ENCODE measurements around the gene ANKMY1.
A peak's percentile ranks its signal among the peaks of the same experiment; 100 is the strongest.

Gene ANKMY1

DNA sequence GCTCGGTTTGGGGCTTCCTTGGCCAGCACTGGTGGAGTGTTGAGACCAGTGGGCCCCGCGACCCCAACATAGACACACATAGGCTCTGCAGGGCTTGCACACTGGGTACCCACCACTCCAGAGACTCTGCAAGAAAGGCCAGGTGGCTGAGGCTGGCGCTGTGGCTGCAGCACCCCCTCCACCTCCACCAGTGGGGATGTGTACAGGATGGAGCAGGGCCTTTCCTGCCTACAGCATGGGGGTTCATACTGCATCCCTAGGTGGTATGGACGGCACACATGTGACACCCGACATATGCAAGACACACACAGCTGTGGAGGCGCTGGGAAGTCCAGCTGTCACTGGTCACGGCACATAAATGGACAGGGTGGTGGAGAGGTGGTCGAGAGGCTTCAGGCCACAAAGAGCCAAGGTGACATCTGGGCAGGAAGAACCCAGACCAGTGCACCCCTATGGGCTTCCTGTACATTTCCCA, 11.8 kb upstream of the ANKMY1 start:
- peak overlapping the region; percentile 82 for H3K9ac ChIP-seq (ENCODE audit: low read depth, low read length, poor library complexity, severe bottlenecking)
- TF ChIP-seq EZH2phosphoT487 (IDR thresholded peaks at IDR 0.05; ENCODE audit: borderline replicate concordance) = no peak
- TF ChIP-seq, protein P1, sequence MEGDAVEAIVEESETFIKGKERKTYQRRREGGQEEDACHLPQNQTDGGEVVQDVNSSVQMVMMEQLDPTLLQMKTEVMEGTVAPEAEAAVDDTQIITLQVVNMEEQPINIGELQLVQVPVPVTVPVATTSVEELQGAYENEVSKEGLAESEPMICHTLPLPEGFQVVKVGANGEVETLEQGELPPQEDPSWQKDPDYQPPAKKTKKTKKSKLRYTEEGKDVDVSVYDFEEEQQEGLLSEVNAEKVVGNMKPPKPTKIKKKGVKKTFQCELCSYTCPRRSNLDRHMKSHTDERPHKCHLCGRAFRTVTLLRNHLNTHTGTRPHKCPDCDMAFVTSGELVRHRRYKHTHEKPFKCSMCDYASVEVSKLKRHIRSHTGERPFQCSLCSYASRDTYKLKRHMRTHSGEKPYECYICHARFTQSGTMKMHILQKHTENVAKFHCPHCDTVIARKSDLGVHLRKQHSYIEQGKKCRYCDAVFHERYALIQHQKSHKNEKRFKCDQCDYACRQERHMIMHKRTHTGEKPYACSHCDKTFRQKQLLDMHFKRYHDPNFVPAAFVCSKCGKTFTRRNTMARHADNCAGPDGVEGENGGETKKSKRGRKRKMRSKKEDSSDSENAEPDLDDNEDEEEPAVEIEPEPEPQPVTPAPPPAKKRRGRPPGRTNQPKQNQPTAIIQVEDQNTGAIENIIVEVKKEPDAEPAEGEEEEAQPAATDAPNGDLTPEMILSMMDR (conservative IDR thresholded peaks at IDR 0.05; ENCODE audit: low read length) = no peak
- H3K4me3 ChIP-seq (ENCODE audit: low read length, poor library complexity, severe bottlenecking) = peak overlapping the region; percentile 84
- no peak overlapping the region for H2AFZ ChIP-seq (ENCODE audit: low read length)
- peaks cover 43% of the 10 kb centered on the region for H3K4me1 ChIP-seq (ENCODE audit: insufficient read depth, low read length, poor library complexity, severe bottlenecking)
- H4K20me1 ChIP-seq (ENCODE audit: insufficient read depth, low read length, poor library complexity, severe bottlenecking) = peaks cover 32% of the 10 kb centered on the region
- H3K36me3 ChIP-seq (ENCODE audit: insufficient read depth, low read length) = no peaks in the 10 kb centered on the region
- H3K4me2 ChIP-seq (ENCODE audit: low read depth, low read length, poor library complexity, severe bottlenecking) = peak overlapping the region; percentile 94
- peaks cover 51% of the 10 kb centered on the region for H3K79me2 ChIP-seq (ENCODE audit: insufficient read depth, low read length)
- no peaks in the 10 kb centered on the region for H3K9me2 ChIP-seq (replicated peaks; ENCODE audit: low read depth, low read length)
- no peaks in the 10 kb centered on the region for H3K27me3 ChIP-seq (ENCODE audit: insufficient read depth, low read length, poor library complexity, severe bottlenecking)
- H3K9me3 ChIP-seq (ENCODE audit: insufficient read depth, low read depth, low read length) = no peaks in the 10 kb centered on the region
- no peaks in the 10 kb centered on the region for H3F3A ChIP-seq (ENCODE audit: low read depth)

DNA sequence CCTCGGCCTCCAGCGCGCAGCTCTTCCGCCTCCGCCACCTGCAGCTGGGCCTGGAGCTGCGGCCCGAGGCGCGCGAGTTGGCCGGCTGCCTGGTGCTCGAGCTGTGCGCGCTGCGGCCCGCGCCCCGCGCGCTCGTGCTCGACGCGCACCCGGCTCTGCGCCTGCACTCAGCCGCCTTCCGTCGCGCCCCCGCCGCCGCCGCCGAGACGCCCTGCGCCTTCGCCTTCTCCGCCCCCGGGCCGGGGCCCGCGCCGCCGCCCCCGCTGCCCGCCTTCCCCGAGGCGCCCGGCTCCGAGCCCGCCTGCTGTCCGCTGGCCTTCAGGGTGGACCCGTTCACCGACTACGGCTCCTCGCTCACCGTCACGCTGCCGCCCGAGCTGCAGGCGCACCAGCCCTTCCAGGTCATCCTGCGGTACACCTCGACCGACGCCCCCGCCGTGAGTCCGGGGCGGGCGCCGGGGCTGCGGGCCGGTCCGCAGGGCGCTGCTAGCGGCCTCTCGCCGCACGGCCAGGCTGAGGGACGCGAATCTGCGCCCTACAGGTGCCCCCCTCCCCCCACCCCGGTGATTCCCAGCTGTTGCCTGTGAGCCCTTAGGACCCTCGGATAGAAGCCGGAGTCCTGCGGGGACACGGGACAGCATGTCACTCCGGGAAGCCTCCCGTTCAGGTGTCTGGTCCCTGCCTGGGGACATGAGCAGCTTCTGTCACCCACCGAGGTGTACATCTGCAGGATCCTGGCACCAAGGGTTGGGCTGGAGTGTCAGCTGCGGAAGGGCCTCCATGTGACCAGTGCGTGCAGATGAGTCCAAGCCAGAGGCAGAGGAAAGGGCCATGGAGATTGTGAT, 11.1 kb upstream of the ANKMY1 start:
- Histone ChIP-seq H3K27me3 (ENCODE audit: insufficient read depth, low read length, poor library complexity, severe bottlenecking) (no peaks in the 10 kb centered on the region), H3K9me3 (ENCODE audit: insufficient read depth, low read depth, low read length) (no peaks in the 10 kb centered on the region), H2AFZ (ENCODE audit: low read length) (no peak overlapping the region), H3K4me2 (ENCODE audit: low read depth, low read length, poor library complexity, severe bottlenecking) (peak overlapping the region; percentile 94), H3K9ac (ENCODE audit: low read depth, low read length, poor library complexity, severe bottlenecking) (peak overlapping the region; percentile 82), H3K79me2 (ENCODE audit: insufficient read depth, low read length) (peaks cover 57% of the 10 kb centered on the region), H4K20me1 (ENCODE audit: insufficient read depth, low read length, poor library complexity, severe bottlenecking) (peaks cover 32% of the 10 kb centered on the region), H3F3A (ENCODE audit: low read depth) (no peaks in the 10 kb centered on the region), H3K4me1 (ENCODE audit: insufficient read depth, low read length, poor library complexity, severe bottlenecking) (peaks cover 49% of the 10 kb centered on the region), H3K36me3 (ENCODE audit: insufficient read depth, low read length) (no peaks in the 10 kb centered on the region), H3K9me2 (replicated peaks; ENCODE audit: low read depth, low read length) (no peaks in the 10 kb centered on the region), H3K4me3 (ENCODE audit: low read length, poor library complexity, severe bottlenecking) (peak overlapping the region; percentile 84)
- TF ChIP-seq, protein P1 (conservative IDR thresholded peaks at IDR 0.05; ENCODE audit: low read length) = no peak
- no peak for TF ChIP-seq EZH2phosphoT487 (IDR thresholded peaks at IDR 0.05; ENCODE audit: borderline replicate concordance)

DNA sequence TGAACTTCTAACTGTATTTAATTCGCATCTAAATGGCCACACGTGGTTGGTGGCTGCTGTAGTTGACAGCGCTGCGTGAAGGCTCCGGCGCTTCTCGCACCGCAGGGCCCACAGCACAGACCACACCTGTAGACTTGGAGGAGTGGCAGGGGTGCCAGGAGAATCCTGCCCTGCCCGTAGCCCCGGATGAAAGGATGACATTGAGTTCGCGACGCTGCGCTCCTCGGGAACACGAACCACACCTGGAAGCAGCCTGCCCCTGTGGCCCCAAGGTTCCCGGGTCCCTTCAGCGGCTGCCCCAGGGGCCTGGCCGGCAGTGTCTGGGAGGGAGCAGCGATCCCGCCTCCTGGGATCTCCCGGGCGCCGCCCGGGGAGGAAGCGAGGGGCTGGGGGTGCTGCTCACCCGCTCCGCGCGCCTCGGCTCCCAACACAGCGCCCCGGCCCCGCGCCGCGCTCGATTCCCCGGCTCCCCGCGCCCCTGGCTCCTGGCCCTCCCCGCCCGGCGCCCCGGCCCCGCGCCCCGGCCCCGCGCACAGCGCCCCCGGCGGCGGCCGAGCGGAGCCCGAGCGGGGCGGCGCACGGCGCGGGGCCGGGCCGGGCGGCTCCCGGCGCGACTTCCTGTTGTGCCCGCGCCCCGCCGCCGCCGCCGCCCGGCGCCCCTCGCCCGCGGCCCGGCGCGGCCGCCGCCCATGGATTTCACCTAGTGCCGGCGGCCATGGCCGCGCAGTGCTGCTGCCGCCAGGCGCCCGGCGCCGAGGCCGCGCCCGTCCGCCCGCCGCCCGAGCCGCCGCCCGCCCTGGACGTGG, 10.3 kb upstream of the ANKMY1 start, which contains the start of gene RNPEPL1:
RNPEPL1 (plus strand) TSS at position 613 of the 806 bp plus-strand sequence; CDS start at position 716, 103 bp downstream.
- peak within 1 kb of the TSS; percentile 82 for H3K9ac ChIP-seq (ENCODE audit: low read depth, low read length, poor library complexity, severe bottlenecking)
- no peak for TF ChIP-seq EZH2phosphoT487 (IDR thresholded peaks at IDR 0.05; ENCODE audit: borderline replicate concordance)
- TF ChIP-seq, protein P1 (conservative IDR thresholded peaks at IDR 0.05; ENCODE audit: low read length) = no peak
- peak within 1 kb of the TSS; percentile 84 for H3K4me3 ChIP-seq (ENCODE audit: low read length, poor library complexity, severe bottlenecking)
- peaks cover 32% of the 10 kb centered on the region for H4K20me1 ChIP-seq (ENCODE audit: insufficient read depth, low read length, poor library complexity, severe bottlenecking)
- peaks cover 55% of the 10 kb centered on the region for H3K4me1 ChIP-seq (ENCODE audit: insufficient read depth, low read length, poor library complexity, severe bottlenecking)
- peaks cover 66% of the 10 kb centered on the region for H3K79me2 ChIP-seq (ENCODE audit: insufficient read depth, low read length)
- no peaks in the 10 kb centered on the region for H3F3A ChIP-seq (ENCODE audit: low read depth)
- no peaks in the 10 kb centered on the region for H3K9me3 ChIP-seq (ENCODE audit: insufficient read depth, low read depth, low read length)
- no peaks in the 10 kb centered on the region for H3K36me3 ChIP-seq (ENCODE audit: insufficient read depth, low read length)
- no peaks in the 10 kb centered on the region for H3K9me2 ChIP-seq (replicated peaks; ENCODE audit: low read depth, low read length)
- peak within 1 kb of the TSS; percentile 80 for H2AFZ ChIP-seq (ENCODE audit: low read length)
- peak within 1 kb of the TSS; percentile 96 for H3K4me2 ChIP-seq (ENCODE audit: low read depth, low read length, poor library complexity, severe bottlenecking)
- no peaks in the 10 kb centered on the region for H3K27me3 ChIP-seq (ENCODE audit: insufficient read depth, low read length, poor library complexity, severe bottlenecking)
